ENCODE data around the gene PLCH1.

DNA sequence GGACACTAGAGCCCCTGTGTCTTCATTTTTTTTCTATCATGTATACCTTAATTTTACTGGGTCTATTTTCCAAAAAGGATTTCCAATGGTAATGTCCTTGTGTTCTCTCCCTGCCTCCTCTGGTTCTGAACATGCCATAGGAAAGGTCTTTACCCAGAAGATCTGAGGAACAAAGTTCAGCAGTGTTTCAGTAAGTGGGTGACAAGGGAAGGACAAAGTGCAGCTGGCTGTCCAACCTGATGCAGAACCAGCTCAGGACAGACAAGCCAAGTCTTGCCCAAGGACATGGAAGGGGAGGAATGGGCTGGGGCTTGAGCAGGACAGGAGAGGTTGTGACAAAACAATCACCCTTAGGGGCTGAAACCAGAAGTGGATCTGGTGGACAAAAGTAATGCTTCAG lies 390.2 kb downstream of the PLCH1 start:
- no peak for TF ChIP-seq ARNTL (CRISPR knock-in tag; IDR thresholded peaks at IDR 0.05; ENCODE audit: borderline replicate concordance, low read depth)
- TF ChIP-seq, protein P1, sequence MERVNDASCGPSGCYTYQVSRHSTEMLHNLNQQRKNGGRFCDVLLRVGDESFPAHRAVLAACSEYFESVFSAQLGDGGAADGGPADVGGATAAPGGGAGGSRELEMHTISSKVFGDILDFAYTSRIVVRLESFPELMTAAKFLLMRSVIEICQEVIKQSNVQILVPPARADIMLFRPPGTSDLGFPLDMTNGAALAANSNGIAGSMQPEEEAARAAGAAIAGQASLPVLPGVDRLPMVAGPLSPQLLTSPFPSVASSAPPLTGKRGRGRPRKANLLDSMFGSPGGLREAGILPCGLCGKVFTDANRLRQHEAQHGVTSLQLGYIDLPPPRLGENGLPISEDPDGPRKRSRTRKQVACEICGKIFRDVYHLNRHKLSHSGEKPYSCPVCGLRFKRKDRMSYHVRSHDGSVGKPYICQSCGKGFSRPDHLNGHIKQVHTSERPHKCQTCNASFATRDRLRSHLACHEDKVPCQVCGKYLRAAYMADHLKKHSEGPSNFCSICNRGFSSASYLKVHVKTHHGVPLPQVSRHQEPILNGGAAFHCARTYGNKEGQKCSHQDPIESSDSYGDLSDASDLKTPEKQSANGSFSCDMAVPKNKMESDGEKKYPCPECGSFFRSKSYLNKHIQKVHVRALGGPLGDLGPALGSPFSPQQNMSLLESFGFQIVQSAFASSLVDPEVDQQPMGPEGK (CRISPR knock-in tag; IDR thresholded peaks at IDR 0.05; ENCODE audit: borderline replicate concordance): no peak
- TF ChIP-seq TOX (CRISPR knock-in tag; IDR thresholded peaks at IDR 0.05; ENCODE audit: borderline replicate concordance): no peak
- TF ChIP-seq RARB (CRISPR knock-in tag; IDR thresholded peaks at IDR 0.05): no peak
- no peak for TF ChIP-seq ZFP30 (CRISPR knock-in tag; IDR thresholded peaks at IDR 0.05)
- TF ChIP-seq ZFP3 (CRISPR knock-in tag; IDR thresholded peaks at IDR 0.05): no peak
- TF ChIP-seq CSDC2 (CRISPR knock-in tag; IDR thresholded peaks at IDR 0.05): no peak
- no peak for TF ChIP-seq ZNF70 (CRISPR knock-in tag; IDR thresholded peaks at IDR 0.05)
- TF ChIP-seq BACH2 (CRISPR knock-in tag; IDR thresholded peaks at IDR 0.05; ENCODE audit: borderline replicate concordance): no peak
- no peak for TF ChIP-seq TCF4 (CRISPR knock-in tag; IDR thresholded peaks at IDR 0.05; ENCODE audit: borderline replicate concordance)
- TF ChIP-seq CREB5 (CRISPR knock-in tag; IDR thresholded peaks at IDR 0.05; ENCODE audit: low read depth): no peak
- no peak for TF ChIP-seq ZNF8 (CRISPR knock-in tag; IDR thresholded peaks at IDR 0.05)
- TF ChIP-seq SNAI2 (CRISPR knock-in tag; IDR thresholded peaks at IDR 0.05): no peak
